GM19455 (cell line): ENCODE data around the gene PHKG2.

Source experiments
- ATAC-seq: cut with Tn5 transposase; IDR thresholded peaks from one replicate; pipeline ENCODE4 v1.9.1; 2021; ENCODE audit not compliant: unreplicated experiment

The PHKG2 gene

GRCh38 chr16:30793508-30794069, 45.4 kb downstream of the PHKG2 start:
- ATAC-seq = no peak

GRCh38 chr16:30794634-30795033, 46.4 kb downstream of the PHKG2 start:
- ATAC-seq = no peak

- ATAC-seq = no peak
Measured at GRCh38 chr16:30797670-30798309, 49.6 kb downstream of the PHKG2 start.
